Progenitor cell of endocrine pancreas (in vitro differentiated cells): Measurements from ENCODE around the gene PNCK. TPM values are rescaled to one million over a fixed set of nuclear protein-coding genes. Genes with fewer than 3 reads are reported as not detected.

Experiments
- DNase-seq: peaks from one replicate; pipeline ENCODE4 v3.0.0; 2021; ENCODE audit warnings: low spot score; ENCODE audit not compliant: unreplicated experiment
- H3K27ac Mint-ChIP-seq: 2 replicates; pipeline ENCODE4 v1.8.0; 2021; ENCODE audit warnings: mild to moderate bottlenecking, moderate library complexity, mixed read lengths
- H3K27me3 Mint-ChIP-seq: 2 replicates; pipeline ENCODE4 v1.8.0; 2021; ENCODE audit warnings: mixed read lengths
- H3K36me3 Mint-ChIP-seq: 2 replicates; pipeline ENCODE4 v1.8.0; 2022; ENCODE audit warnings: mixed read lengths; ENCODE audit not compliant: insufficient read depth
- H3K4me1 Mint-ChIP-seq: 2 replicates; pipeline ENCODE4 v1.8.0; 2021; ENCODE audit warnings: low read depth, mixed read lengths
- H3K4me3 Mint-ChIP-seq: 2 replicates; pipeline ENCODE4 v1.8.0; 2021; ENCODE audit warnings: low read depth, mild to moderate bottlenecking, moderate library complexity, mixed read lengths
- H3K9me3 Mint-ChIP-seq: 2 replicates; pipeline ENCODE4 v1.8.0; 2021; ENCODE audit warnings: low read depth, mixed read lengths
- CTCF ChIP-seq: fragments of 200-600 bp; sonication (generic); IDR thresholded peaks from one replicate; pipeline ENCODE4 v1.5.0; 2021; ENCODE audit warnings: antibody characterized with exemption, mild to moderate bottlenecking; ENCODE audit not compliant: unreplicated experiment
- total RNA-seq: library from RNA; stranded (reverse); gene quantifications from 2 replicates; pipeline ENCODE4 v1.2.1, GENCODE V29; 2021

Gene PNCK
- total RNA-seq, 1 donor from 2014 or later = 6.1 TPM

- H3K36me3 Mint-ChIP-seq = peaks cover 4% of the 10 kb centered on the region
- TF ChIP-seq CTCF = no peak
- peaks cover 3% of the 10 kb centered on the region for H3K4me1 Mint-ChIP-seq
- peaks cover 17% of the 10 kb centered on the region for H3K9me3 Mint-ChIP-seq
- H3K4me3 Mint-ChIP-seq = no peak overlapping the region
- H3K27me3 Mint-ChIP-seq = no peaks in the 10 kb centered on the region
- no peak for DNase-seq
- H3K27ac Mint-ChIP-seq = no peak overlapping the region
These were observed 22.7 kb downstream of the PNCK start for GRCh38 chrX:153650959-153651358.

- no peak for DNase-seq
- Mint-ChIP-seq H3K4me3 (no peak overlapping the region), H3K36me3 (peaks cover 4% of the 10 kb centered on the region), H3K27me3 (no peaks in the 10 kb centered on the region), H3K4me1 (peaks cover 6% of the 10 kb centered on the region), H3K27ac (peak overlapping the region; percentile 45), H3K9me3 (peaks cover 17% of the 10 kb centered on the region)
- no peak for TF ChIP-seq CTCF
These were observed 23.5 kb downstream of the PNCK start for GRCh38 chrX:153649915-153650782.

GRCh38 chrX:153649178-153649914, 24.3 kb downstream of the PNCK start:
- TF ChIP-seq CTCF = peak; percentile 55
- no peak overlapping the region for H3K4me3 Mint-ChIP-seq
- H3K4me1 Mint-ChIP-seq = peaks cover 9% of the 10 kb centered on the region
- H3K27me3 Mint-ChIP-seq = no peaks in the 10 kb centered on the region
- no peak for DNase-seq
- H3K36me3 Mint-ChIP-seq = peaks cover 4% of the 10 kb centered on the region
- H3K9me3 Mint-ChIP-seq = peaks cover 13% of the 10 kb centered on the region
- H3K27ac Mint-ChIP-seq = no peak overlapping the region

GRCh38 chrX:153648358-153649177, 25.0 kb downstream of the PNCK start:
- no peak for DNase-seq
- peaks cover 4% of the 10 kb centered on the region for H3K36me3 Mint-ChIP-seq
- peaks cover 7% of the 10 kb centered on the region for H3K9me3 Mint-ChIP-seq
- peak overlapping the region; percentile 41 for H3K4me3 Mint-ChIP-seq
- no peak overlapping the region for H3K27ac Mint-ChIP-seq
- no peaks in the 10 kb centered on the region for H3K27me3 Mint-ChIP-seq
- TF ChIP-seq CTCF = no peak
- H3K4me1 Mint-ChIP-seq = peaks cover 9% of the 10 kb centered on the region
